HT1080 (cell line): ENCODE results near the gene SIAH1. TPM values are rescaled to one million over a fixed set of nuclear protein-coding genes. Genes with fewer than 3 reads are reported as not detected.
A peak's percentile ranks its signal among the peaks of the same experiment; 100 is the strongest.
"Not testable (repeated sequence)": the region's sequence is repeated elsewhere in the genome, so short reads cannot be mapped to it uniquely, and the experiment has no call there.

Source experiments
- DNase-seq: peaks from one replicate; pipeline ENCODE4 v3.0.0-alpha.2; 2015; ENCODE audit warnings: low read depth
- small RNA-seq: library from RNA; depleted of rRNA; stranded (forward); fragments of <200 nt; gene quantifications from one replicate; pipeline ENCODE3, GENCODE V24; 2014
- total RNA-seq: library from RNA; depleted of rRNA; stranded (reverse); fragments of >200 nt; shearing (Covaris generic); gene quantifications from 2 replicates; pipeline ENCODE4 v1.2.3, GENCODE V29; 2014; rRNA removed

SIAH1 gene
- total RNA-seq, 1 experiment from 2014 or later, result 16.3 TPM

DNA sequence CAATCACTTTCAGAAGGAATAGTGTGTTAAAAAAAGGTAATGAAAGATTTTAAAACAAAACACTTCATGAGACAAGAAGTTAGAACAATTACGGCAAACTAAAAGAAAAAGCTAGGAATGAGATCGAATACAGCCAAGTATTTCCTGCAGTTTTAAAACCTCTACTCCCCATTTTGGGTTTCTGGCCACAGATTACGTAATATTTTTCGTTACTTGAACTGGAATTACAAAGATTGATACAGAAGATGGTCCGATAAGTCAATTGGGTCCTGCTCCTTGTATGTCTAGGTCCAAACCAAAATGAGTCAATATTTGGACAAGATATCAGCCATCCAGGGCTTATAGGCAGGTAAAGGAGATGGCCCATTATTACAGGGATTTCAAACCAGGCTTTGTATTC, 52.2 kb downstream of the SIAH1 start:
- DNase-seq, result no peak

DNA sequence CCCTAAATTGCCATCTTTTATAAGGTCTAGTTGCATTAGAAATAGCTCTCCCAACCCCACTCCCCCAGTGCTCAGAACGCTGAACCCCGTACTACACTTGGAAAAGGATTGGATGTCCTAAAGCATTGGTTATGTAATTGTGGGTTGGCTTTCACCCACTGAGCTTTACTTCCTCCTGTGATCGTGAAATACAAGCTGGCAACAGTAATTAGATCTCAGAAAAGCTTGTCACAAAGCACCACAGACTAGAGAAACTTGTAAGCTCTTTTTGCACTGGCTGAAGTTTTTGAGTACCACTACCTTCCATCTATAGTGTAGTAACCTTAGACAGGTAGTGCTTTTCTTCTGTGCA, 54.4 kb downstream of the SIAH1 start:
- no peak for DNase-seq

GRCh38 chr16:48330189-48330840, 54.9 kb downstream of the SIAH1 start:
- no peak for DNase-seq

DNA sequence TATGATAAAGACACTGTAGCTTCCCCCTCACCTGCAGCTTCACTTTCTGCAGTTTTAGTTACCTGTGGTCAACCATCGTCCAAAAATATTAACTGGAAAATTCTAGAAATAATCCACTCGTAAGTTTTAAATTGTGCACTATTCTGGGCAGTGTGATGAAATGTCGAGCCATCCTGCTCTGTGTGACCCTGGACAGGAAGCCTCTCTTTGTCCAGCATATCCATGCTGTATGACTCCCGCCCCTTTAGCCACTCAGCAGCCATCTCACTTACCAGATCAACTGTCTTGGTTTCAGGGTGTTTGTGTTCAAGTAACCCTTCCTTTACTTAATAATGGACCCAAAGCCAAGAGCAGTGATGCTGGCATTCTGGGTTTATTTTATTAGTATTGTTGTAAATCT, 56.1 kb downstream of the SIAH1 start:
- DNase-seq, result no peak

DNA sequence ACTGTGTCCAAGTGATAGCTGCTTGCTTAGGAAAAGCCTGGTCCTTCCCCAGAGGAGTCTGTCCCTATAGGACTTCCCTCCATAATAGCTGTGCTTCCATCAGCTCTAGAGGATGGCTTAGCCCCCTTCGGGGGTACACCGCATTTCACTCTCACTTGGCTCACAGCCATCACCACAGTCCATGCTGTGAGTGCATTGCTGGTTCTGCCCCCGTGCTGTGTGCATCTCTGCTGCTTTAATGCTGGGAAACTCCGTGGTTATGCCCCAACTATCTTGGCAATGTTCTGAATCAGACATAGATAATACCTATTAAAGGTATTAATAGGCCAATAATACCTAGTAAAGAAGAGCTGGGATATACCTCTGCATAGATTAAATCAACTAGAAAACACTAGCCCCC, 58.3 kb downstream of the SIAH1 start:
- no peak for DNase-seq

- no peak for DNase-seq
Observed at GRCh38 chr16:48323783-48324775, 61.1 kb downstream of the SIAH1 start.

GRCh38 chr16:48321317-48322036, 63.7 kb downstream of the SIAH1 start:
- no peak for DNase-seq

GRCh38 chr16:48318630-48319029, 66.6 kb downstream of the SIAH1 start:
- peak; percentile 55 for DNase-seq

DNA sequence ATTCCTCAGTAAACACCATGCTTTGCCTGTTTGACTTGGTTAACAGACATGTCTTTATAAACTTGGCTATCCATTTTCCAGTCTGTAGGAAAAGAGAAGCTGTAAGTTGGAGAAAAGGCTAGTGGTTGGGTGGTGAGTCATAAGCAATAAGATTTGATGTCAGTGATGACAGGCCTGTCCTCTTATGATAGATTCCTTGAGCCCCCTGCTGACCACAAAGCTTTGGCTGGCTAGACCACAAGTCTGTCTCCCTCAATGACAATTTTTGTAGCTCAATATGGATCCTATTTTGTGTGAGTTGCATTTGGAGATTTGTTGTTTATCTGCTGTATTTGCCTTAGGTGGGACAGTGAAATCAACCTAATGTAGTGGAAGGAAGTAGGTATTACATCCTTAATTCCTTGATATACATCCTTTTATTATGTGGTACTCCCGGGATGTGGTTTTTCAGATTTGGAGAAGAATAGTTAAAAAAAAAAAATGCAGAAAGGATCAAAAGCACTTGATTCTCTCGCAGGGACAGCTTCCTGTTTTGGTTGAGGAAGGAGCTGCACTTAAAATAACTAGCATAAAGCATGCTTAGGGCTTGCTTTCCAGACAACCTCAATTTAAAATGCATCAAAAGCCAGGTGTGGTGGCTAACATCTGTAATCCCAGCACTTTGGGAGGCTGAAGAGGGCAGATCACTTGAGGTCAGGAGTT, 67.4 kb downstream of the SIAH1 start:
- DNase-seq, result peak; percentile 88

DNA sequence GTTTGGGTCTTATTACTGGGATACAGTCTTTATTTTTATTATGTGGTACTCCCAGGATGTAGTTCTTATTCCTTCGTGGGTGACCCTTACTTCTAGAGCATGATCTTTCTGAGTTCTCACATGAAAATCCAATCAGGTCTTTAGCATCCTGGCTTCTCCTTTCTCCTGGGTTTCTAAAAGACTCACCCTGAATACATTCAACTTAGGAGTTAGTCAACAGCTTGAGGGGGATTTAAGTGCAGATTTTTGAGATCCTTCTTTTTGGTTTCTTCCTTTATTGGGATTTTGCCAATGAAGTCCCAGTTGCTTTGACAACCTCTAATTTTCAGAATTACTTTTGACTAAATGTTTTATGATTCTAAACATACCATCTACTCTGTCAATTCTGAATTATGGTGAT, 68.2 kb downstream of the SIAH1 start:
- DNase-seq, result no peak

DNA sequence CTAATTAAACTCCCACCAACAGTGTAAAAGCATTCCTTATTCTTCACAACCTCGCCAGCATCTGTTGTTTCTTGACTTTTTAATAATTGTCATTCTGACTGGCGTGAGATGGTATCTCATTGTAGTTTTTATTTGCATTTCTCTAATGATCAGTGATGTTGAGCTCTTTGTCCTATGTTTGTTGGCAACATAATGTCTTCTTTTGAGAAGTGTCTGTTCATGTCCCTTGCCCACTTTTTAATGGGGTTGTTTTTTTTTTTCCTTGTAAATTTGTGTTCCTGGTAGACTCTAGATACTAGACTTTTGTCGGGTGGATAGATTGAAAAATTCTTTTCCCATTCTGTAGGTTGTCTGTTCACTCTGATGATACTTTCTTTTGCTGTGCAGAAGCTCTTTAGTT, 71.3 kb downstream of the SIAH1 start:
- not testable (repeated sequence) for DNase-seq

DNA sequence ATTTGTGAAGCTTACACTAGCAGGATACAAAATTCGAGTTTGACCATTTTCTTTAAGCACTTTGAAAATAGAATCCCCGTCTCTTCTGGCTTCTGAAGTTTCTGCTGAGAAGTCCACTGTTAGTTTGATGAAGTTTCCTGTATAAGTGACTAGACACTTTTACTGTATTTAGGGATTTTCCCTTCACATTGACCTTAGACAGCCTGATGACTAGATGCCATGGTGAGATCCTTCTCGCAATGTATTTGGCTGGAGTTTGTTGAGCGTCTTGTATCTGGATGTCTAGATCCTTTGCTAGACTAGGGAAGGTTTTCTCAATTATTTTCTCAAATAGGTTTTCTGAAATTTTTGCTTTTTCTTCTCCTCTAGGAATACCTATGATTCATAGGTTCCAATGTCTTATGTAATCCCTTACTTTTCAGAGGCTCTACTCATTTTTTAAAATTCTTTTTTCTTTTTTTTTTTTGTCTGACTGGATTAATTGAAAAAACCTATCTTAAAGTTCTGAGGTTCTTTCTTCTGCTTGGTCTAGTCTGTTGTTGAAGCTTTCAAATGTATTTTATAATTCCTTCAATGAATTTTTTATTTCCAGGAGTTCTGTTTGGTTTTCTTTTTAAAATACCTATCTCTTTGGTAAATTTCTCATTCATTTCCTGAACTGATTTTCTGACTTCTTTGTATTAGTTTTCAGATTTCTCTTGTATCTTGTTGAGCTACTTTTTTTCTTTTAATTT, 74.1 kb downstream of the SIAH1 start:
- no peak for DNase-seq

Small RNA genes lying within 50 kb of the gene (small RNA-seq; reads per million reads assigned to genes)
- gene RF00017, result not detected

Other genes starting within 250 kb of the SIAH1 start
- gene ABCC12, start 229.4 kb downstream of the SIAH1 start, total RNA-seq, result not detected in 2 replicates
- gene LONP2, start 141.1 kb downstream of the SIAH1 start, total RNA-seq, result 19.5 and 20.9 TPM in 2 replicates
- gene ABCC11, start 137.9 kb downstream of the SIAH1 start, total RNA-seq, result 0.40 TPM in 1 of 2 replicates, not detected in the other
- gene N4BP1, start 224.8 kb upstream of the SIAH1 start, total RNA-seq, result 7.9 and 8.9 TPM in 2 replicates